Gastrocnemius medialis (tissue), 4 donors: ENCODE data around the gene TPM2. TPM values are rescaled to one million over a fixed set of nuclear protein-coding genes. Genes with fewer than 3 reads are reported as not detected.

Source experiments
- ATAC-seq, 2 donors: fragments of 150-250 bp; one replicate each; pipeline ENCODE4 v1.9.1; 2016
- DNase-seq, 2 donors: peaks; one replicate each; pipeline ENCODE4 v3.0.0-alpha.2; 2019
- H3K27ac ChIP-seq, 4 donors: fragments of 200-600 bp; sonication (generic); 1 replicate in 1 of 4; 2 replicates in 3 of 4; pipeline ENCODE4 v1.5.1; 2016 to 2018; ENCODE audit warnings: mild to moderate bottlenecking in 2 of 4, moderate library complexity in 1 of 4
- H3K27me3 ChIP-seq, 3 donors: fragments of 200-600 bp; sonication (generic) in 2 of 3; 1 replicate in 1 of 3; 2 replicates in 2 of 3; pipeline versions ENCODE4 v1.5.1 to v1.6.0; 2016 to 2019; ENCODE audit warnings: mild to moderate bottlenecking in 1 of 3, moderate library complexity in 1 of 3
- H3K36me3 ChIP-seq, 2 donors: fragments of 200-600 bp; sonication (generic) in 1 of 2; one replicate each; pipeline ENCODE4 v1.5.1; 2017 to 2018
- H3K4me1 ChIP-seq, 2 donors: fragments of 200-600 bp; sonication (generic) in 1 of 2; one replicate each; pipeline ENCODE4 v1.5.1; 2016 to 2017; ENCODE audit warnings: mild to moderate bottlenecking in 2 of 2
- H3K4me3 ChIP-seq, 4 donors: fragments of 200-600 bp; sonication (generic) in 3 of 4; 1 replicate in 1 of 4; 2 replicates in 3 of 4; pipeline ENCODE4 v1.5.1; 2016 to 2019; ENCODE audit warnings: mild to moderate bottlenecking in 2 of 4
- H3K9me3 ChIP-seq, 3 donors: fragments of 200-600 bp; sonication (generic) in 2 of 3; 1 replicate in 1 of 3; 2 replicates in 2 of 3; pipeline ENCODE4 v1.5.1; 2016 to 2019
- POLR2A ChIP-seq, 2 donors: fragments of 450-650 bp; IDR thresholded peaks; one replicate each; pipeline ENCODE4 v1.6.1; 2017; ENCODE audit warnings: antibody characterized with exemption in 2 of 2, mild to moderate bottlenecking in 2 of 2, moderate library complexity in 2 of 2
- in situ Hi-C, 4 donors: fragments of 200-750 bp; cut with MboI; loops; one replicate each; pipeline versions ENCODE4 v1.15.0 to v1.8.0; 2017; ENCODE audit warnings: low sequenced_read_pairs in 4 of 4
- intact Hi-C: fragments of 100-400 bp; cut with DNase I; formaldehyde crosslinking; loops from one replicate; pipeline ENCODE4 v1.15.1; 2023; ENCODE audit warnings: low total_unique reads
- total RNA-seq, 4 donors: library from RNA; depleted of rRNA; stranded (reverse); fragments of >200 nt; gene quantifications; one replicate each; pipeline versions ENCODE4 v1.1.0 to v1.2.3, GENCODE V29; 2016
- TF ChIP-seq, protein P1 (sequence below), 5 experiments: fragments of 450-650 bp in 3 of 5; fragments of 200-600 bp in 2 of 5; sonication (generic) in 2 of 5; IDR thresholded peaks in 4 of 5; conservative IDR thresholded peaks in 1 of 5; 1 replicate in 4 of 5; 2 replicates in 1 of 5; pipeline ENCODE4 v1.5.1; 2016 to 2019; ENCODE audit warnings: antibody characterized with exemption in 5 of 5, mild to moderate bottlenecking in 3 of 5, moderate library complexity in 3 of 5

TPM2 gene
- total RNA-seq, 4 donors from 2014 or later, result 6,121 to 7,913 (median 7,020) TPM

DNA sequence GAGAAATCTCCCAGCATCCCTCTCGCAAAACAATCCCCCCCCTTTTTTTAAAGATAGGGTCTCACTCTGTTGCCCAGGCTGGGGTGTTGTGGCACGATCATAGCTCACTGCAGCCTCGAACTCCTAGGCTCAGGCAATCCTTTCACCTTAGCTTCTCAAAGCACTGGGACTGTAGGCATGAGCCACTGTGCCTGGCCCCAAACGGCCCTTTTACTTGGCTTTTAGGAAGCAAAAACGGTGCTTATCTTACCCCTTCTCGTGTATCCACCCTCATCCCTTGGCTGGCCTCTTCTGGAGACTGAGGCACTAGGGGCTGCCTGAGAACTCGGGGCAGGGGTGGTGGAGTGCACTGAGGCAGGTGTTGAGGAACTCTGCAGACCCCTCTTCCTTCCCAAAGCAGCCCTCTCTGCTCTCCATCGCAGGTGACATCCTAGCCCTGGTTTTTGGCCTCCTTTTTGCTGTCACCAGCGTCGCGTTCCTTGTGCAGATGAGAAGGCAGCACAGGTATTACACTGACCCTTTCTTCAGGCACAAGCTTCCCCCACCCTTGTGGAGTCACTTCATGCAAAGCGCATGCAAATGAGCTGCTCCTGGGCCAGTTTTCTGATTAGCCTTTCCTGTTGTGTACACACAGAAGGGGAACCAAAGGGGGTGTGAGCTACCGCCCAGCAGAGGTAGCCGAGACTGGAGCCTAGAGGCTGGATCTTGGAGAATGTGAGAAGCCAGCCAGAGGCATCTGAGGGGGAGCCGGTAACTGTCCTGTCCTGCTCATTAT is 9.2 kb downstream of the TPM2 start:
- Histone ChIP-seq H3K9me3 (no peaks in the 10 kb centered on the region), H3K36me3 (peaks cover 0 to 29% of the 10 kb centered on the region in 2 donors), H3K27ac (peak overlapping the region in 2 of 4 donors; percentile 48 to 98), H3K4me3 (no peak overlapping the region), H3K4me1 (peaks cover 5 to 25% of the 10 kb centered on the region in 2 donors), H3K27me3 (no peaks in the 10 kb centered on the region)
- ATAC-seq (peak in 1 of 2 donors; percentile 5), DNase-seq (no peak)
- in situ Hi-C loops, result no loop called here
- TF ChIP-seq, protein P1, sequence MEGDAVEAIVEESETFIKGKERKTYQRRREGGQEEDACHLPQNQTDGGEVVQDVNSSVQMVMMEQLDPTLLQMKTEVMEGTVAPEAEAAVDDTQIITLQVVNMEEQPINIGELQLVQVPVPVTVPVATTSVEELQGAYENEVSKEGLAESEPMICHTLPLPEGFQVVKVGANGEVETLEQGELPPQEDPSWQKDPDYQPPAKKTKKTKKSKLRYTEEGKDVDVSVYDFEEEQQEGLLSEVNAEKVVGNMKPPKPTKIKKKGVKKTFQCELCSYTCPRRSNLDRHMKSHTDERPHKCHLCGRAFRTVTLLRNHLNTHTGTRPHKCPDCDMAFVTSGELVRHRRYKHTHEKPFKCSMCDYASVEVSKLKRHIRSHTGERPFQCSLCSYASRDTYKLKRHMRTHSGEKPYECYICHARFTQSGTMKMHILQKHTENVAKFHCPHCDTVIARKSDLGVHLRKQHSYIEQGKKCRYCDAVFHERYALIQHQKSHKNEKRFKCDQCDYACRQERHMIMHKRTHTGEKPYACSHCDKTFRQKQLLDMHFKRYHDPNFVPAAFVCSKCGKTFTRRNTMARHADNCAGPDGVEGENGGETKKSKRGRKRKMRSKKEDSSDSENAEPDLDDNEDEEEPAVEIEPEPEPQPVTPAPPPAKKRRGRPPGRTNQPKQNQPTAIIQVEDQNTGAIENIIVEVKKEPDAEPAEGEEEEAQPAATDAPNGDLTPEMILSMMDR (IDR thresholded peaks at IDR 0.05 in 4 of 5, conservative IDR thresholded peaks at IDR 0.05 in 1 of 5), result no peak
- no peak for TF ChIP-seq POLR2A (IDR thresholded peaks at IDR 0.05)
- intact Hi-C loops, result no loop called here

DNA sequence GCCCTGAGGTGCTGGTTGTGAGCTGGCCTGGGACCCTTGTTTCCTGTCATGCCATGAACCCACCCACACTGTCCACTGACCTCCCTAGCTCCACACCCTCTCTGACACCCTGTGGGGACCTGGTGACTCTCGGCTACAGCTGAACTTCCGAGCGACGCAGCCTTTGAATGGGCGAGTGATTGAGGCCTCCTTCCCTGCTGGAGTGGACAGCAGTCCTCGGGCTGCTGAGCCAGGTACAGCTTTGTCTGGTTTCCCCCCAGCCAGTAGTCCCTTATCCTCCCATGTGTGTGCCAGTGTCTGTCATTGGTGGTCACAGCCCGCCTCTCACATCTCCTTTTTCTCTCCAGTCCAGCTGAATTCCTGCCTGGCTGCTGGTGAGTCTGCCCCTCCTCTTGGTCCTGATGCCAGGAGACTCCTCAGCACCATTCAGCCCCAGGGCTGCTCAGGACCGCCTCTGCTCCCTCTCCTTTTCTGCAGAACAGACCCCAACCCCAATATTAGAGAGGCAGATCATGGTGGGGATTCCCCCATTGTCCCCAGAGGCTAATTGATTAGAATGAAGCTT is 9.9 kb downstream of the TPM2 start:
- Histone ChIP-seq H3K9me3 (no peaks in the 10 kb centered on the region), H3K4me1 (peaks cover 0 to 19% of the 10 kb centered on the region in 2 donors), H3K27ac (no peak overlapping the region), H3K4me3 (no peak overlapping the region), H3K36me3 (peaks cover 0 to 22% of the 10 kb centered on the region in 2 donors), H3K27me3 (no peaks in the 10 kb centered on the region)
- no peak for ATAC-seq
- TF ChIP-seq, protein P1 (IDR thresholded peaks at IDR 0.05 in 4 of 5, conservative IDR thresholded peaks at IDR 0.05 in 1 of 5), result no peak
- TF ChIP-seq POLR2A (IDR thresholded peaks at IDR 0.05), result no peak
- in situ Hi-C loops, result no loop called here
- DNase-seq, result no peak
- intact Hi-C loops, result no loop called here

DNA sequence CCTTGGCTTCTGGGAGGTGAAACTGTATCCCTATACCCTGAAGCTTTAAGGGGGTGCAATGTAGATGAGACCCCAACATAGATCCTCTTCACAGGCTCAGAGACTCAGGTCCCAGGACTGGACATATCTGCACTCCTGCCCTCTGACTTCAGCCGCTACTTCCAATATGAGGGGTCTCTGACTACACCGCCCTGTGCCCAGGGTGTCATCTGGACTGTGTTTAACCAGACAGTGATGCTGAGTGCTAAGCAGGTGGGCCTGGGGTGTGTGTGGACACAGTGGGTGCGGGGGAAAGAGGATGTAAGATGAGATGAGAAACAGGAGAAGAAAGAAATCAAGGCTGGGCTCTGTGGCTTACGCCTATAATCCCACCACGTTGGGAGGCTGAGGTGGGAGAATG is 10.6 kb downstream of the TPM2 start:
- no peak for ATAC-seq
- in situ Hi-C loops (no loop called here), intact Hi-C loops (no loop called here)
- Histone ChIP-seq H3K36me3 (peaks cover 0 to 15% of the 10 kb centered on the region in 2 donors), H3K4me3 (no peak overlapping the region), H3K4me1 (peaks cover under 1 to 12% of the 10 kb centered on the region in 2 donors), H3K27ac (no peak overlapping the region), H3K9me3 (no peaks in the 10 kb centered on the region), H3K27me3 (no peaks in the 10 kb centered on the region)
- no peak for DNase-seq
- TF ChIP-seq, protein P1 (IDR thresholded peaks at IDR 0.05 in 4 of 5, conservative IDR thresholded peaks at IDR 0.05 in 1 of 5), result no peak
- TF ChIP-seq POLR2A (IDR thresholded peaks at IDR 0.05), result no peak

DNA sequence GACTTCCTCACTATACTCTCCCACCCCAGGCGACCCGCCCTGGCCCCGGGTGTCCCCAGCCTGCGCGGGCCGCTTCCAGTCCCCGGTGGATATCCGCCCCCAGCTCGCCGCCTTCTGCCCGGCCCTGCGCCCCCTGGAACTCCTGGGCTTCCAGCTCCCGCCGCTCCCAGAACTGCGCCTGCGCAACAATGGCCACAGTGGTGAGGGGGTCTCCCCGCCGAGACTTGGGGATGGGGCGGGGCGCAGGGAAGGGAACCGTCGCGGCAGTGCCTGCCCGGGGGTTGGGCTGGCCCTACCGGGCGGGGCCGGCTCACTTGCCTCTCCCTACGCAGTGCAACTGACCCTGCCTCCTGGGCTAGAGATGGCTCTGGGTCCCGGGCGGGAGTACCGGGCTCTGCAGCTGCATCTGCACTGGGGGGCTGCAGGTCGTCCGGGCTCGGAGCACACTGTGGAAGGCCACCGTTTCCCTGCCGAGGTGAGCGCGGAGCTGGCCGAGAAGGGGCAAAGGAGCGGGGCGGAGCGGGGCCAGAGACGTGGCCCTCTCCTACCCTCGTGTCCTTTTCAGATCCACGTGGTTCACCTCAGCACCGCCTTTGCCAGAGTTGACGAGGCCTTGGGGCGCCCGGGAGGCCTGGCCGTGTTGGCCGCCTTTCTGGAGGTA is 13.9 kb downstream of the TPM2 start:
- in situ Hi-C loops (no loop called here), intact Hi-C loops (no loop called here)
- Histone ChIP-seq H3K27ac (no peak overlapping the region), H3K4me3 (peak overlapping the region; percentile 49 to 81 (median 56)), H3K36me3 (no peaks in the 10 kb centered on the region), H3K4me1 (peaks cover 7 to 24% of the 10 kb centered on the region in 2 donors), H3K27me3 (no peaks in the 10 kb centered on the region), H3K9me3 (no peaks in the 10 kb centered on the region)
- TF ChIP-seq, protein P1 (IDR thresholded peaks at IDR 0.05 in 4 of 5, conservative IDR thresholded peaks at IDR 0.05 in 1 of 5), result no peak
- no peak for TF ChIP-seq POLR2A (IDR thresholded peaks at IDR 0.05)
- DNase-seq (no peak), ATAC-seq (peak in 1 of 2 donors; percentile 12)
